ENCODE data around the gene JADE1.

JADE1 gene

DNA sequence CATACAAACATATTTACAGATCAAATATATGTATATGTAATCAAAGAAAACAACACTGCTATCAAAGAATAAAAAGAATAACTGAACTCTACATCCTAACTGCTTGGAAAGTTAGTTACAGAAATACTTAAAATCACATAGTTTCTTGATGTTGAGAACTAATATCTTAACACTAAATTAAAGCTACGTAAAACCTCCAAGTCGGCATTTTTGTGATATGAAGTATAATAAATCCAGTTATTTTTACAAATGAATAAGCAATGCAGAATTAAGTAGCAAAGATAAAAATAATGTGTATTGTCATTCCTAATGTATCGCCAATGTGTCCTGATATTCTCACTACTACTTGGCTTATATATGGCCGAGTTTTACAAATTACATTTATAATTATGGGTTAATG lies 68.4 kb downstream of the JADE1 start:
- DNase-seq (ENCODE audit: low spot score) = no peak

GRCh38 chr4:128879283-128879682 lies 69.8 kb downstream of the JADE1 start:
- DNase-seq (ENCODE audit: low spot score) = no peak

- no peak for DNase-seq (ENCODE audit: low spot score)
These were observed 70.5 kb downstream of the JADE1 start for GRCh38 chr4:128879971-128880370.

DNA sequence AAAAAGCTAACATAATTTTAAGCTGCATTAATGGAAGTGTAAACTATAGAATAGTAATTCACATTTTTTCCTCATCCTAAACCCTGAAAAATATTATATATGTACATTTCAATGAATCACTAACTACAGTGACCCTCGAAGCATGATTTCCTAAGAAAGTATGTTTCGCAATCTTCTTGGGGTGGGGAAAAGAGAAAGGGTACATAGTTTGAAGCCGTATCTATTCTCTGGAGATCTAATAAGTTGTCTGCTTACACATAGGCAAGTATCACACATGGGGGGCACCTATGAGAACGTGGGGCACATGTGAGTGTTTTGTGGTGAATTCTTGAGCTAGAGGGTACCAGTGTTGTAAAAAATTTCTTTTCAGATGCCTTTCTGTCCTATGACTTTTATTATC lies 71.2 kb downstream of the JADE1 start:
- no peak for DNase-seq (ENCODE audit: low spot score)

DNA sequence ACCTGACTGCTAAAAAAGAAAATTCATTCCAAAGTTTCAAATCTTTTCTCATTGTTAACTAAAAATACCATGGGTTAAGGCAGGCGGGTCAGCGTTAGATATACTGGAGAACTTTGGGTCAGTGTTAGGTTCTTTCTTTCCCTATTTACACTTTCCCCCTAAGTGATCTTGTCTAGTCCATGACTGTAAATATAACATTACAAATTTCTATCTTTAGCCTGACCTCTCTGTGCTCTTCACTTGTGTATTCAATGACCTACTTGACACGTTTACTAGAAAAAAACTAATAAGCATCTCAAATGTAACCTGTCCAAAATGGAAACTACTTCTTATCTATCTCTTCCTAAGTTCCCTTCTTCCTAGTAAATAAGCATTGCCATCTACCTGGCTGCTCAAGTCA lies 95.3 kb downstream of the JADE1 start:
- no peak for DNase-seq (ENCODE audit: low spot score)

GRCh38 chr4:128906581-128906980 lies 97.1 kb downstream of the JADE1 start:
- no peak for DNase-seq (ENCODE audit: low spot score)

DNA sequence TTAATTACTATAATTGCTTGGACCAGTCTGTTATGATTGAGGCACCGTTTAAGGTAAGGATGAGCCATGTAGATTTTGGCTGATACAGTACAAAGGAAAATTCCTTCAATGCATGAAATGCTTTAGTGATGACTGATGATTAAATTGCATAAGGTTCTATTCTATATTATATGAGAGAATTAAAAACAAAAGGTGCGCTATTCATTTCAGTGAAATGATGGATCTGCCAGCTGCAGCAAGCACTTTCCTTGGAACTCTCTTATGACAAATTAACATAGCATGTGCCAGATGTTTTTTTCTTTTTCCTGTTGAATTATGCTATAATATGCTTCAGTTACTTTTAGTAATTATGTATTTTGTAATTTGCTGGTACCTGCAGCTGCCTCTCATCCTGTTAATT lies 98.5 kb downstream of the JADE1 start:
- DNase-seq (ENCODE audit: low spot score) = no peak

DNA sequence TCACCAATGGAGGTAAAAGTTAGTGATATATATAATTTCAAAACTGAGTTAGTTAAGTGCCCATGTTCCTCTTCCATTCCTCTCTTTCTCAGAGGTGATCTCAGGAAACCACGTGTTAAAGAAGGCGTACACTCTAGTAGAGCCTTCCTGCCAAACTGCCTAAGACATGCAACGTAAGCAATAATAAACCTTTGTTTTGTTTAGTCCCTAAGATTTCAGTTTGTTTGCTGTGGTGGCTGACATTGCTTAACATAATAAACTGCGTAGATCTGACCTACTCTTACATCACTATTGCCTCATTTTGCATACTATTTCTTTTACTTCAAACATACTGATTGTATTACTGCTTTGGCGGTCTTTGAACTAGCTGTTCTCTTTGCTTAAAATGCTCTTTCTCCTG lies 99.2 kb downstream of the JADE1 start:
- no peak for DNase-seq (ENCODE audit: low spot score)

GRCh38 chr4:128913228-128913627 lies 103.7 kb downstream of the JADE1 start:
- DNase-seq (ENCODE audit: low spot score) = no peak

DNA sequence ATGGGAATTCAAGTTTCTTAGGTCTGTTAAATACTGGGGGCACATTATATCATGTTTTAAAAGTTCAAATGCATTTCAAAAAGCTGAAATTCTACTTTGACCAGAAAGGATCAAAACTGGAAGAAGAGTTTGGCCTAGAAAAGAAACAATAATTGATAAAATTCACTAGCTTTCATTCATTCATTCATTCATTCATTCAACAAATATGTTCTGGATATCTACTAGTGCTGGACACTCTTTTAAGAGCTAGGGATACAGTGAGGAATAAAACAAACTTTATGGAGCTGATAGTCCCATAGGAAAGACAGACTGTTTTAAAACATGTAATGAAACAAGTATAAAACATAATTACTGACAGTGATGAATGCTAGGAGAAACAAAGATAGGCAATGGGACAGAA lies 106.0 kb downstream of the JADE1 start:
- no peak for DNase-seq (ENCODE audit: low spot score)

DNA sequence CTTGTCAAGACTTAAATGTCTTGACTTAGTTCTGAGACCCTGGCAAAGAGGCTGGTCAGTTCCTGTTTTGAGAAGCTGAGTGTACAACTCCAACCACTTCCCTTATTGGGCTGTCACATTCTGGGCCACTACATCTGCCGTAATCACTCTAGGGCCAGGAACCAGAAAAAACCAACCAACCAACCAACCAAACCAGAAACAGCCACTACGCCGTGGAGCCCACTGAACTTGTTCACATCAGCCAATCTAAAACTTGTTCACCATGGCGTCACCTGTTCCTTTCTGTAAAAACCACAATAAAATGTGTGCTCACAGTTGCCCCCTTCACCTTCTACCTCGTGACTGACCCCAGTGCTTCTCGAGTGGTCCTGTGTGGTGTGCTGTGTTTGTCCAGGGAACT lies 107.3 kb downstream of the JADE1 start:
- DNase-seq (ENCODE audit: low spot score) = no peak

- DNase-seq (ENCODE audit: low spot score) = no peak
These were observed 108.3 kb downstream of the JADE1 start for GRCh38 chr4:128917781-128918180.

DNA sequence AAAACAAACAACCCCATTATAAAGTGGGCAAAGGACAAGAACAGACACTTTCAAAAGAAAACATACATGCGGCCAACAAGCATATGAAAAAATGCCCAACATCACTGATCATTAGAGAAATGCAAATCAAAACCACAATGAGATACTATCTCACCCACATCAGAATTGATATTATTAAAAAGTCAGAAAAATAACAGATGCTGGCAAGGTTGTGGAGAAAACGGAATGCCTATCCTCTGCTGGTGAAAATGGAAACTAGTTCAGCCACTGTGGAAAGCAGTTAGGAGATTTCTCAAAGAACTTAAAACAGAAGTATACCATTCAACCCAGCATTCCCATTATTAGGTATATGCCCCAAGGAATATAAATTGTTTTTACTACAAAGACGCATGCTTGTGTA lies 112.5 kb downstream of the JADE1 start:
- no peak for DNase-seq (ENCODE audit: low spot score)

All from D341Med (cell line).